Measurements from ENCODE around the gene BAX.
"Not testable (repeated sequence)": the region's sequence is repeated elsewhere in the genome, so short reads cannot be mapped to it uniquely, and the experiment has no call there.

BAX gene

GRCh38 chr19:48913114-48913889, 41.4 kb upstream of the BAX start:
- Histone ChIP-seq H3K27ac (ENCODE audit: insufficient read depth in 1 of 2, low read depth in 1 of 2, low read length in 2 of 2, poor library complexity in 1 of 2, severe bottlenecking in 2 of 2) (no peak overlapping the region), H3K9me3 (ENCODE audit: control extremely low read depth in 1 of 5, control insufficient read depth in 4 of 5, insufficient read depth in 2 of 5, low read depth in 1 of 5, low read length in 4 of 5) (no peaks in the 10 kb centered on the region), H3K36me3 (ENCODE audit: control insufficient read depth in 4 of 4, insufficient read depth in 4 of 4, low read length in 3 of 4) (peaks cover 6 to 80% (median 48%) of the 10 kb centered on the region in 4 experiments), H3K4me1 (ENCODE audit: control extremely low read depth in 1 of 4, control insufficient read depth in 4 of 4, insufficient read depth in 4 of 4, low read length in 3 of 4) (no peaks in the 10 kb centered on the region), H3K27me3 (replicated peaks in 2 of 5; ENCODE audit: control insufficient read depth in 4 of 5, insufficient read depth in 5 of 5, low read length in 4 of 5) (no peaks in the 10 kb centered on the region), H3K4me3 (ENCODE audit: control insufficient read depth in 1 of 7, extremely low read depth in 1 of 7, insufficient read depth in 4 of 7, low read depth in 2 of 7, low read length in 6 of 7) (no peak overlapping the region)
- WGBS (ENCODE audit: insufficient coverage), result 91% methylated on average over 2 of the region's 9 CpGs
- POLR2A ChIA-PET, result no interaction called here
- CTCF ChIA-PET, result no interaction called here
- peak in 2 of 3 donors; percentile 35 to 48 for DNase-seq

GRCh38 chr19:48914181-48914580, 40.5 kb upstream of the BAX start:
- CTCF ChIA-PET, result interaction anchor here (1.2 kb wide), 1 partner anchor 9 kb away, joined by 3 read pairs; no protein-coding TSS in a partner anchor

GRCh38 chr19:48915757-48916156, 38.9 kb upstream of the BAX start:
- ChIA-PET CTCF (interaction anchor here (0.8 to 1.7 kb wide), 5 partner anchors 10 to 44 kb away, joined by 3 to 6 read pairs (median 4); partner anchors contain the start of genes NUCB1 and PPP1R15A), POLR2A (interaction anchor here (0.7 kb wide), 1 partner anchor 54 kb away, joined by 3 read pairs; no protein-coding TSS in a partner anchor)
- no peak overlapping the region for H3K4me3 ChIP-seq (ENCODE audit: control insufficient read depth in 1 of 7, extremely low read depth in 1 of 7, insufficient read depth in 4 of 7, low read depth in 2 of 7, low read length in 6 of 7)
- no peak for DNase-seq
- H3K9me3 ChIP-seq (ENCODE audit: control extremely low read depth in 1 of 5, control insufficient read depth in 4 of 5, insufficient read depth in 2 of 5, low read depth in 1 of 5, low read length in 4 of 5), result no peaks in the 10 kb centered on the region
- H3K27me3 ChIP-seq (replicated peaks in 2 of 5; ENCODE audit: control insufficient read depth in 4 of 5, insufficient read depth in 5 of 5, low read length in 4 of 5), result no peaks in the 10 kb centered on the region
- no peak overlapping the region for H3K27ac ChIP-seq (ENCODE audit: insufficient read depth in 1 of 2, low read depth in 1 of 2, low read length in 2 of 2, poor library complexity in 1 of 2, severe bottlenecking in 2 of 2)
- H3K4me1 ChIP-seq (ENCODE audit: control extremely low read depth in 1 of 4, control insufficient read depth in 4 of 4, insufficient read depth in 4 of 4, low read length in 3 of 4), result no peaks in the 10 kb centered on the region
- WGBS (ENCODE audit: insufficient coverage), result 72% methylated on average over 4 of the region's 8 CpGs
- peaks cover 6 to 78% (median 45%) of the 10 kb centered on the region in 4 experiments for H3K36me3 ChIP-seq (ENCODE audit: control insufficient read depth in 4 of 4, insufficient read depth in 4 of 4, low read length in 3 of 4)

More at GRCh38 chr19:48914181-48914580, 40.5 kb upstream of the BAX start:
- Histone ChIP-seq H3K27me3 (replicated peaks in 2 of 5; ENCODE audit: control insufficient read depth in 4 of 5, insufficient read depth in 5 of 5, low read length in 4 of 5) (no peaks in the 10 kb centered on the region), H3K9me3 (ENCODE audit: control extremely low read depth in 1 of 5, control insufficient read depth in 4 of 5, insufficient read depth in 2 of 5, low read depth in 1 of 5, low read length in 4 of 5) (no peaks in the 10 kb centered on the region), H3K27ac (ENCODE audit: insufficient read depth in 1 of 2, low read depth in 1 of 2, low read length in 2 of 2, poor library complexity in 1 of 2, severe bottlenecking in 2 of 2) (no peak overlapping the region), H3K36me3 (ENCODE audit: control insufficient read depth in 4 of 4, insufficient read depth in 4 of 4, low read length in 3 of 4) (peaks cover 6 to 81% (median 48%) of the 10 kb centered on the region in 4 experiments), H3K4me1 (ENCODE audit: control extremely low read depth in 1 of 4, control insufficient read depth in 4 of 4, insufficient read depth in 4 of 4, low read length in 3 of 4) (no peaks in the 10 kb centered on the region), H3K4me3 (ENCODE audit: control insufficient read depth in 1 of 7, extremely low read depth in 1 of 7, insufficient read depth in 4 of 7, low read depth in 2 of 7, low read length in 6 of 7) (no peak overlapping the region)
- 97% methylated on average over 8 of the region's 8 CpGs for WGBS (ENCODE audit: insufficient coverage)
- POLR2A ChIA-PET, result no interaction called here
- no peak for DNase-seq

- H3K27ac ChIP-seq (ENCODE audit: insufficient read depth in 1 of 2, low read depth in 1 of 2, low read length in 2 of 2, poor library complexity in 1 of 2, severe bottlenecking in 2 of 2), result no peak overlapping the region
- WGBS (ENCODE audit: insufficient coverage), result 71% methylated on average over 6 of the region's 6 CpGs
- no peaks in the 10 kb centered on the region for H3K4me1 ChIP-seq (ENCODE audit: control extremely low read depth in 1 of 4, control insufficient read depth in 4 of 4, insufficient read depth in 4 of 4, low read length in 3 of 4)
- no peaks in the 10 kb centered on the region for H3K9me3 ChIP-seq (ENCODE audit: control extremely low read depth in 1 of 5, control insufficient read depth in 4 of 5, insufficient read depth in 2 of 5, low read depth in 1 of 5, low read length in 4 of 5)
- no peak overlapping the region for H3K4me3 ChIP-seq (ENCODE audit: control insufficient read depth in 1 of 7, extremely low read depth in 1 of 7, insufficient read depth in 4 of 7, low read depth in 2 of 7, low read length in 6 of 7)
- POLR2A ChIA-PET, result no interaction called here
- H3K27me3 ChIP-seq (replicated peaks in 2 of 5; ENCODE audit: control insufficient read depth in 4 of 5, insufficient read depth in 5 of 5, low read length in 4 of 5), result no peaks in the 10 kb centered on the region
- CTCF ChIA-PET, result no interaction called here
- DNase-seq, result no peak
- peaks cover 6 to 75% (median 46%) of the 10 kb centered on the region in 4 experiments for H3K36me3 ChIP-seq (ENCODE audit: control insufficient read depth in 4 of 4, insufficient read depth in 4 of 4, low read length in 3 of 4)
These were observed 36.6 kb upstream of the BAX start for GRCh38 chr19:48918071-48918470.

- Histone ChIP-seq H3K27ac (ENCODE audit: insufficient read depth in 1 of 2, low read depth in 1 of 2, low read length in 2 of 2, poor library complexity in 1 of 2, severe bottlenecking in 2 of 2) (no peak overlapping the region), H3K36me3 (ENCODE audit: control insufficient read depth in 4 of 4, insufficient read depth in 4 of 4, low read length in 3 of 4) (peaks cover 2 to 70% (median 41%) of the 10 kb centered on the region in 4 experiments), H3K27me3 (replicated peaks in 2 of 5; ENCODE audit: control insufficient read depth in 4 of 5, insufficient read depth in 5 of 5, low read length in 4 of 5) (no peaks in the 10 kb centered on the region), H3K9me3 (ENCODE audit: control extremely low read depth in 1 of 5, control insufficient read depth in 4 of 5, insufficient read depth in 2 of 5, low read depth in 1 of 5, low read length in 4 of 5) (no peaks in the 10 kb centered on the region), H3K4me3 (ENCODE audit: control insufficient read depth in 1 of 7, extremely low read depth in 1 of 7, insufficient read depth in 4 of 7, low read depth in 2 of 7, low read length in 6 of 7) (no peak overlapping the region), H3K4me1 (ENCODE audit: control extremely low read depth in 1 of 4, control insufficient read depth in 4 of 4, insufficient read depth in 4 of 4, low read length in 3 of 4) (no peaks in the 10 kb centered on the region)
- ChIA-PET POLR2A (interaction anchor here (0.6 kb wide), 1 partner anchor 34 kb away, joined by 3 read pairs; no protein-coding TSS in a partner anchor), CTCF (interaction anchor here (0.7 kb wide), 1 partner anchor 46 kb away, joined by 3 read pairs; the partner anchor contains the start of gene FTL)
- DNase-seq, result peak in 2 of 3 donors; percentile 48 to 50
- WGBS (ENCODE audit: insufficient coverage), result 94% methylated on average over 15 of the region's 18 CpGs
These were observed 35.9 kb upstream of the BAX start for GRCh38 chr19:48918801-48919247.

GRCh38 chr19:48919271-48919670, 35.4 kb upstream of the BAX start:
- H3K36me3 ChIP-seq (ENCODE audit: control insufficient read depth in 4 of 4, insufficient read depth in 4 of 4, low read length in 3 of 4), result peaks cover 2 to 65% (median 38%) of the 10 kb centered on the region in 4 experiments
- H3K4me1 ChIP-seq (ENCODE audit: control extremely low read depth in 1 of 4, control insufficient read depth in 4 of 4, insufficient read depth in 4 of 4, low read length in 3 of 4); H3K27ac ChIP-seq (ENCODE audit: insufficient read depth in 1 of 2, low read depth in 1 of 2, low read length in 2 of 2, poor library complexity in 1 of 2, severe bottlenecking in 2 of 2); H3K9me3 ChIP-seq (ENCODE audit: control extremely low read depth in 1 of 5, control insufficient read depth in 4 of 5, insufficient read depth in 2 of 5, low read depth in 1 of 5, low read length in 4 of 5); POLR2A ChIA-PET; H3K27me3 ChIP-seq (replicated peaks in 2 of 5; ENCODE audit: control insufficient read depth in 4 of 5, insufficient read depth in 5 of 5, low read length in 4 of 5); H3K4me3 ChIP-seq (ENCODE audit: control insufficient read depth in 1 of 7, extremely low read depth in 1 of 7, insufficient read depth in 4 of 7, low read depth in 2 of 7, low read length in 6 of 7); DNase-seq: not testable (repeated sequence)
- WGBS (ENCODE audit: insufficient coverage), result 94% methylated on average over 3 of the region's 8 CpGs
- CTCF ChIA-PET, result interaction anchor here (0.7 to 1.2 kb wide), 2 partner anchors 14 to 46 kb away, joined by 3 read pairs; partner anchors contain the start of genes DHDH and FTL

GRCh38 chr19:48920949-48921348, 33.7 kb upstream of the BAX start:
- POLR2A ChIA-PET, result no interaction called here
- Histone ChIP-seq H3K27me3 (replicated peaks in 2 of 5; ENCODE audit: control insufficient read depth in 4 of 5, insufficient read depth in 5 of 5, low read length in 4 of 5) (no peaks in the 10 kb centered on the region), H3K4me1 (ENCODE audit: control extremely low read depth in 1 of 4, control insufficient read depth in 4 of 4, insufficient read depth in 4 of 4, low read length in 3 of 4) (no peaks in the 10 kb centered on the region), H3K9me3 (ENCODE audit: control extremely low read depth in 1 of 5, control insufficient read depth in 4 of 5, insufficient read depth in 2 of 5, low read depth in 1 of 5, low read length in 4 of 5) (no peaks in the 10 kb centered on the region), H3K36me3 (ENCODE audit: control insufficient read depth in 4 of 4, insufficient read depth in 4 of 4, low read length in 3 of 4) (peaks cover 2 to 54% (median 29%) of the 10 kb centered on the region in 4 experiments), H3K27ac (ENCODE audit: insufficient read depth in 1 of 2, low read depth in 1 of 2, low read length in 2 of 2, poor library complexity in 1 of 2, severe bottlenecking in 2 of 2) (no peak overlapping the region), H3K4me3 (ENCODE audit: control insufficient read depth in 1 of 7, extremely low read depth in 1 of 7, insufficient read depth in 4 of 7, low read depth in 2 of 7, low read length in 6 of 7) (no peak overlapping the region)
- WGBS (ENCODE audit: insufficient coverage), result 86% methylated on average over 8 of the region's 10 CpGs
- no peak for DNase-seq
- CTCF ChIA-PET, result interaction anchor here (1.1 kb wide), 1 partner anchor 11 kb away, joined by 4 read pairs; no protein-coding TSS in a partner anchor

Measured in common myeloid progenitor, CD34-positive (primary cell).